HG03521 (cell line): ENCODE results near the gene ASXL2.

Experiments used
- ATAC-seq: cut with Tn5 transposase; IDR thresholded peaks from one replicate; pipeline ENCODE4 v1.9.1; 2021; ENCODE audit warnings: mild to moderate bottlenecking, moderate library complexity; ENCODE audit not compliant: unreplicated experiment

ASXL2 gene

DNA sequence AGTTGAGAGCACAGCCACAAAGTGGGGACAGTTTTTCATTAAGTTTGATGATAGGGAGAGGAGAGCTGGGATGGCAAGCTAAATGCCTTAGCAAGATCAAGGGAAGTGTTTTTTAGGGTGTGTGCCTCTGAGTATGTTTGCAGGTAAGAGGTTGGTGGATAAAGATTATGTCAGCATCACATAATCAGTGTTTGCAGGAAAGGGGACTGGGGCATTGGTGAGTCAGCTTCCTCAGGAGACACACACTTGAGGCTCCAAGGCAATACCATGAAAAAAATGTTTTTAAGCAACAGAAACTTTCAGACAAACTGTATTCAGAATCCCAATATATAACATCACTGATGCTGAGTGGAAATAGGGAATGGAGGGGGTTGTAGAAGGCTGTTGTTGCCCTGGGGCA lies 179.5 kb downstream of the ASXL2 start:
- ATAC-seq = no peak

GRCh38 chr2:25697559-25698341 lies 180.5 kb downstream of the ASXL2 start:
- ATAC-seq = no peak

GRCh38 chr2:25692737-25693445 lies 185.4 kb downstream of the ASXL2 start:
- ATAC-seq = no peak

DNA sequence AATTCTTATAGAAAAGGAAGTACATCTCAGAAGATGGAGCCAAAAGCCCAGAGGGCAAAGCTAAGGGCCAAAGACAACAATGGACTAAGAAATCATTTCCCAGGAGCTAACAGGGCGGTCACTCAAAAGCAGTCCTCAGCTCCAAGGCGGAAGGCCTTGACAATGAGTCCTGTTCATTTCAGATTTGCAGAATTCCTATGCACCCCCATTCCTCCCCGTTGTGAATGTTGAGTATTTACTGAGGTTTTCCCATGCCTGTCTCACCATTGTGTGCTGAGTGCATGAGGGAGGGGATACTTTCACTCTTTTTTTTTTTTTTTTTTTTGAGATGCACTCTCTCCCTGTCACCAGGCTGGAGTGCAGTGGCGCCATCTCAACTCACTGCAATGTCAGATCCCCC lies 186.1 kb downstream of the ASXL2 start:
- ATAC-seq = no peak

DNA sequence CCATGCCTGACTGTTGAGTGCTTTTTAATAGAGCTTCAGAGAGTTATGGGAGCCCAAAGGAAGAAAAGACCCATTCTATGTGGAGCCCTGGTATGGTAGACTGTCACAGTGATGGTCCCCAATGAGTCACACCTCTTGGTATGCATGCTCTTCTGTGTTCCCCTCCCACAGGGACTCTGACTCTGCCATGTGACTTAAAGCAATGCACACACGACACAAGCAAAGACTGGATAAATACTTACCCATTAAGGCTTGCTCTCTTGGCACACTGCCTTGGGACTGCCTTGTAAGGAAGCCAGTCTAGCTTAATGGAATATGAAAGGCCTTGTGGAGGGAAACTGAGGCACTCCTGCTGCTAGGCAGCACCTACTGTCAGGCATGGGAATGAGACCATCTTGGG lies 188.2 kb downstream of the ASXL2 start:
- ATAC-seq = no peak

GRCh38 chr2:25688236-25688635 lies 190.1 kb downstream of the ASXL2 start:
- no peak for ATAC-seq

DNA sequence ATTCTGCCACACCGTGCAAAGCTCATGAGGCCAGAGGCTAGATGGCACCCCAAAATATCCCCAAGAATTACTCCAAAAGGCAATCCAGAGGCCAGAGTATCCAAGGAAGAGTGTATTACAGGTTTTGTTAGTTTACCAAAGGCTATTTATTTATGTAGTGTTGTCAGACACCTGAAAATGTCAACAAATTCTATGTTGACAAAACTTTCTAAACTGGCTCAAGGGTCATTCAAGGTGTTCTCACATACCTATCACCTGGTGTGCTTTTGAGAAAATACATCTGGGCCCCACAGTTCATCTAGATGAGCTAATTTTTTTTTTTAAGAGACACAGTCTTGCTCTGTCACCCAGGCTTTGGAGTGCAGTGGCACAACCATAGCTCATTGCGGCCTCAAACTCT lies 192.5 kb downstream of the ASXL2 start:
- ATAC-seq = no peak

DNA sequence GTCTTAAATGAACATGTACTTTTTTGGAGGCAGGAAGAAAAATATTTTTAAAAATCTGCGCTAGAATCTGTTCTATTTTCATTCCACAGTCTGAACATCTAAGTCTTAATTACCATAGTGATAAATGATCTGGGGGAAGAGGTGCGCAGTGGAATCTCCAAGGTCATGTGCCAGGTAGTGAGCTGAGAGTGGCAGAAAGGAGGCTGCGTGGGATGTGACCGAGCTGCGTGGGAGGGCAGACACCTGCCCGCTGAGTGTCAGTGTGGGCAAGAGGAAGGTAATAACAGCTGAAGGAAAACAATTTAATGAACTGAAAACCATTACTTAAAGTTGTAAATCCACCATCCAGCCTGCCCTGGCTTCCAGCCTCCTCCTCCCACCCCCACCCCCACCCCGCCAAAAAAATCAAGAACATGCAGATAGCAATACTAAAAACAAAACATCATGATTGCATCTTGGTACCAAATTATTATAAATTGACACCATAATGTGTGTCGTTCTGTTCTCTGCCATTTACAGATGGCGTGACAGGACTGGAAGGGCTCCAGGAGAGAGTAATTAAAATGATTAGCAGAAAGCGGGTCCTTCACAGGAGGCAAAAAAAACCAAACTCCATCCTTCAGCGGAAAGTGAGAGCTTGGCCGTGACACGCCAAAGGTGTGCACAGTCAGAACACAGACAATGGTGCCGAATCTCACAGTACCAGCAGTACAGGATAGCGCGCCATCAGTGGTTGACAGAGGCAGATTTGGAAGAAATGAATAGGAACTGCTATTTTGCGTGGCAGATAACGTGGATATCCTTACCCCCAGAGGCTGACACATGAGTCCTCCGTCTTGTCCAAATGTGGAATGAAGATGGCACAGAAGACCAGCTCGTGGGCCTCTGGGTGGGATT lies 193.5 kb downstream of the ASXL2 start:
- no peak for ATAC-seq
